ENCODE measurements around the gene KRT86. TPM values are rescaled to one million over a fixed set of nuclear protein-coding genes. Genes with fewer than 3 reads are reported as not detected.

Gene KRT86
- total and polyA plus RNA-seq, 2 of the 8 experiments (the other 6 are each of a cell fraction or from before 2014, with no cell fraction given), result 0.12 TPM; not detected in 1

GRCh38 chr12:52284562-52285171, 10.2 kb downstream of the KRT86 start:
- ChIA-PET POLR2A (ENCODE audit: partially characterized antibody) (no interaction called here), CTCF (ENCODE audit: partially characterized antibody) (interaction anchor here (0.8 to 10.7 kb wide), 23 partner anchors 10 to 271 kb away, joined by 3 to 81 read pairs (median 4); no protein-coding TSS in a partner anchor)
- no peak overlapping the region for H2AFZ ChIP-seq (ENCODE audit: low read length)
- no peak overlapping the region for H3K9ac ChIP-seq (replicated peaks in 1 of 4; ENCODE audit: extremely low read depth in 1 of 4, low read depth in 3 of 4, low read length in 3 of 4)
- H3K36me3 ChIP-seq (ENCODE audit: control insufficient read depth in 2 of 4, insufficient read depth in 4 of 4, low read length in 3 of 4), result no peaks in the 10 kb centered on the region
- H3K18ac ChIP-seq (ENCODE audit: extremely low read depth, low read length), result no peak overlapping the region
- WGBS, 2 experiments (ENCODE audit: extremely low coverage in 1 of 2, insufficient coverage in 1 of 2, insufficient read length in 1 of 2, insufficient replicate concordance in 2 of 2, low coverage in 1 of 2, low lambda C conversion rate in 2 of 2, missing lambda C conversion rate in 1 of 2), result 94% methylated on average over 4 of the region's 4 CpGs; no CpG with 5 or more reads in 1 of the 2 experiments
- no peaks in the 10 kb centered on the region for H3K79me1 ChIP-seq (ENCODE audit: low read depth, low read length)
- H3K4me1 ChIP-seq (replicated peaks in 1 of 4; ENCODE audit: control insufficient read depth in 3 of 4, insufficient read depth in 4 of 4, low read length in 3 of 4), result peaks cover 0 to 2% (median 0%) of the 10 kb centered on the region in 4 experiments; a peak in 1 of 7 replicates
- FAIRE-seq (no peak), DNase-seq (ENCODE audit: low read depth in 1 of 2, low spot score in 2 of 2) (no peak)
- no peak overlapping the region for H3K4me3 ChIP-seq (ENCODE audit: extremely low read depth in 1 of 4, insufficient read depth in 2 of 4, low read depth in 3 of 4, low read length in 4 of 4)
- no peaks in the 10 kb centered on the region for H3K9me3 ChIP-seq (ENCODE audit: insufficient read depth in 2 of 2, low read depth in 1 of 2, low read length in 1 of 2)
- no peak overlapping the region for H2BK5ac ChIP-seq (ENCODE audit: low read depth, low read length)
- no peak overlapping the region for H2BK120ac ChIP-seq (replicated peaks; ENCODE audit: low read depth, low read length)
- TF ChIP-seq POU5F1 (IDR thresholded peaks at IDR 0.05; ENCODE audit: low read depth, low read length) (no peak), SIX5 (IDR thresholded peaks at IDR 0.05; ENCODE audit: low read depth, low read length) (no peak), TBP (IDR thresholded peaks at IDR 0.05; ENCODE audit: low read depth, low read length) (no peak), ZNF274 (IDR thresholded peaks at IDR 0.05; ENCODE audit: borderline replicate concordance, extremely low read depth, low read length) (no peak), SP2 (IDR thresholded peaks at IDR 0.05; ENCODE audit: low read length) (no peak), JUN (IDR thresholded peaks at IDR 0.05; ENCODE audit: low read depth, low read length) (no peak), CEBPB (IDR thresholded peaks at IDR 0.05; ENCODE audit: low read depth, low read length) (no peak), USF2 (IDR thresholded peaks at IDR 0.05; ENCODE audit: low read length) (no peak), RFX5 (IDR thresholded peaks at IDR 0.05; ENCODE audit: borderline replicate concordance, low read depth, low read length) (no peak), TAF7 (optimal IDR thresholded peaks at IDR 0.05; ENCODE audit: borderline replicate concordance, low read depth, low read length) (no peak), CBX8 (IDR thresholded peaks at IDR 0.05; ENCODE audit: borderline replicate concordance, low read depth, low read length) (no peak)
- no peak overlapping the region for H3K56ac ChIP-seq (replicated peaks; ENCODE audit: insufficient read length, low read depth, low read length)
- H4K20me1 ChIP-seq (replicated peaks in 1 of 2; ENCODE audit: control insufficient read depth in 1 of 2, insufficient read depth in 2 of 2, low read length in 2 of 2), result no peaks in the 10 kb centered on the region
- no peak overlapping the region for H3K23ac ChIP-seq (ENCODE audit: insufficient read length)
- H4K91ac ChIP-seq (replicated peaks; ENCODE audit: insufficient read length, low read length), result no peak overlapping the region
- no peak overlapping the region for H2BK20ac ChIP-seq (ENCODE audit: low read length)
- no peak overlapping the region for H3K4ac ChIP-seq (replicated peaks; ENCODE audit: insufficient read length, low read depth, low read length)
- no peak overlapping the region for H4K5ac ChIP-seq (ENCODE audit: insufficient read length, low read depth, low read length)
- H2BK12ac ChIP-seq (ENCODE audit: low read depth, low read length), result no peak overlapping the region
- H2AK5ac ChIP-seq (ENCODE audit: low read depth, low read length), result no peak overlapping the region
- 0 out of 2 replicates have a peak, but pooled peaks cover 2% of the 10 kb centered on the region for H3K23me2 ChIP-seq (ENCODE audit: low read depth, low read length)
- H3K79me2 ChIP-seq (ENCODE audit: control insufficient read depth in 1 of 2, insufficient read depth in 2 of 2, low read length in 2 of 2), result no peaks in the 10 kb centered on the region
- peaks cover 0 to under 1% (median 0%) of the 10 kb centered on the region in 4 experiments; a peak in 1 of 7 replicates for H3K27me3 ChIP-seq (replicated peaks in 1 of 4; ENCODE audit: control insufficient read depth in 3 of 4, extremely low read depth in 1 of 4, insufficient read depth in 3 of 4, low read length in 3 of 4)
- no peak overlapping the region for H3K4me2 ChIP-seq (ENCODE audit: insufficient read depth in 1 of 2, low read depth in 2 of 2, low read length in 2 of 2)
- no peak overlapping the region for H3K27ac ChIP-seq (ENCODE audit: low read depth, low read length)
- H3K14ac ChIP-seq (ENCODE audit: insufficient read length), result no peak overlapping the region
- no peak overlapping the region for H4K8ac ChIP-seq (ENCODE audit: extremely low read depth, insufficient read depth, low read length)
- H2BK15ac ChIP-seq (ENCODE audit: low read length), result no peak overlapping the region
